ENCODE data around the gene NAT14.
"Not testable (repeated sequence)": the region's sequence is repeated elsewhere in the genome, so short reads cannot be mapped to it uniquely, and the experiment has no call there.

The NAT14 gene

GRCh38 chr19:55529636-55530234 lies 44.7 kb downstream of the NAT14 start:
- H3K27ac ChIP-seq = no peak overlapping the region

GRCh38 chr19:55530996-55531395 lies 46.0 kb downstream of the NAT14 start:
- no peak for DNase-seq (ENCODE audit: low read depth, low spot score)
- no peak overlapping the region for H3K27ac ChIP-seq

More at GRCh38 chr19:55529636-55530234, 44.7 kb downstream of the NAT14 start:
- DNase-seq (ENCODE audit: low read depth, low spot score) = no peak

DNA sequence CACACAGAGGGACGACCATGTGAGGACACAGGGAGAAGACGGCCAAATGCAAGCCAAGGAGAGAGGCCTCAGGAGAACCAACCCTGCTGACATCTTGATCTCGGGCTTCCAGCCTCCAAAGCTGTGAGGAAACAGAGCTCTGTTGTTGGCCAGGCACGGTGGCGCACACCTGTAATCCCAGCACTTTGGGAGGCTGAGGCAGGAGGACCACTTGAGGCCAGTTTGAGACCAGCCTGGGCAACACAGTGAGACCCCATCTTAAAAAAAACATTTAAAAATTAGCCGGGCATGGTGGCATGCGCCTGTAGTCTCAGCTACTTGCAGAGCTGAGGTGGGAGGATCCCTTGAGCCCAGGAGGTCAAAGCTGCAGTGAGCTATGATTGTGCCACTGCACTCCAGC lies 49.3 kb downstream of the NAT14 start:
- DNase-seq (ENCODE audit: low read depth, low spot score); H3K27ac ChIP-seq: not testable (repeated sequence)

GRCh38 chr19:55535173-55535964 lies 50.4 kb downstream of the NAT14 start:
- no peak for DNase-seq (ENCODE audit: low read depth, low spot score)
- H3K27ac ChIP-seq = no peak overlapping the region

DNA sequence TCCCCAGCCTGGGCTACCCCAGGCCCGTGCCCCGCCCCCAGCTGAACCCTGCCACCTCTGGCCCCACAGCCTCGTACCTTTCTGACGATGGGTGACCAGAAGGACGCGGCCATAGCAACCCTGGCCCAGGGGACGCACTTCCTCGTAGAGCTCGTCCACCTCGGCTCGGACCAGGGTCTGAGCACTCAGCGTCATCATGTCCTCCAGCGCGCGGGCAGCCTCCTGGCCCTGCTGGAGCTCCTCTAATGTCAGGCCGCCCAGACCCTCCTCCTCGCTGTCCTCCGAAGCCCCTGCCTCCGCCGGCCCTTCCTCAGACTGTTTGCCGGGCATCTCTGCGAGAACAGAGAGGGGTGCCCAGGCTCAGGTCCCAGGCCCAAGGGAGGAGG lies 51.0 kb downstream of the NAT14 start:
- no peak for DNase-seq (ENCODE audit: low read depth, low spot score)
- H3K27ac ChIP-seq = no peak overlapping the region

GRCh38 chr19:55536366-55536765 lies 51.4 kb downstream of the NAT14 start:
- DNase-seq (ENCODE audit: low read depth, low spot score) = no peak

More at GRCh38 chr19:55536366-55536765, 51.4 kb downstream of the NAT14 start:
- H3K27ac ChIP-seq = no peak overlapping the region

All from epithelial cell of prostate (primary cell).